Endothelial cell of umbilical vein (primary cell): ENCODE data around the gene MYADML2. TPM values are rescaled to one million over a fixed set of nuclear protein-coding genes. Genes with fewer than 3 reads are reported as not detected.

Experiments
- BruUV-seq: library from RNA; stranded (reverse); fragments of 400-500 nt; replicated peaks from 2 replicates; lab custom pipeline; 2021; lab: Mats Ljungman, UMichigan
- CTCF ChIA-PET: fragments of 300-600, 350-600 bp; sonication (Branson Sonifier 250); formaldehyde crosslinking; loops from one replicate; lab custom pipeline; 2021; ENCODE audit warnings: antibody characterized with exemption, inconsistent platforms; lab: Charles Lee
- POLR2A ChIA-PET: fragments of 300-600, 350-600 bp; sonication (Branson Sonifier 250); formaldehyde crosslinking; loops from one replicate; lab custom pipeline; 2021; ENCODE audit warnings: antibody characterized with exemption, inconsistent platforms; lab: Charles Lee
- DNase-seq: peaks from one replicate; pipeline ENCODE4 v3.0.0-alpha.2; 2011; ENCODE audit warnings: low read depth, low spot score
- FAIRE-seq: peaks from 2 replicates; lab custom pipeline; 2011; peaks lifted over from hg19 to GRCh38; lab: Jason Lieb, UNC
- H2AFZ ChIP-seq: 2 replicates; pipeline ENCODE4 v1.6.0; 2012; ENCODE audit warnings: low read depth, low read length, control low read depth, inconsistent platforms
- H3K27ac ChIP-seq: 2 replicates; pipeline ENCODE4 v1.5.1; 2011; ENCODE audit warnings: low read depth, mild to moderate bottlenecking, control low read depth, low read length, moderate library complexity; ENCODE audit not compliant: insufficient read depth
- H3K27me3 ChIP-seq, 2 experiments: 2 replicates each; pipeline versions ENCODE4 v1.6.0 to v1.6.1; 2011; ENCODE audit warnings: low read length in 2 of 2, mixed read lengths in 1 of 2; ENCODE audit not compliant: control insufficient read depth in 2 of 2, insufficient read depth in 2 of 2
- H3K36me3 ChIP-seq, 2 experiments: 2 replicates in 1 of 2; 3 replicates in 1 of 2; pipeline ENCODE4 v1.5.1; 2011; ENCODE audit warnings: low read length in 2 of 2, mild to moderate bottlenecking in 1 of 2, moderate library complexity in 1 of 2; ENCODE audit not compliant: control insufficient read depth in 2 of 2, insufficient read depth in 2 of 2; ENCODE audit errors: extremely low read depth in 1 of 2
- H3K4me1 ChIP-seq: 3 replicates; pipeline ENCODE4 v1.5.1; 2011; ENCODE audit warnings: mild to moderate bottlenecking, low read length; ENCODE audit not compliant: control insufficient read depth, insufficient read depth; ENCODE audit errors: extremely low read depth
- H3K4me2 ChIP-seq: 2 replicates; pipeline ENCODE4 v1.6.1; 2011; ENCODE audit warnings: low read length, control low read depth, mixed read lengths; ENCODE audit not compliant: insufficient read depth
- H3K4me3 ChIP-seq, 3 experiments: fragments of 200-600 bp in 1 of 3; sonication (generic), shearing (Covaris generic) in 1 of 3; replicated peaks in 1 of 3; 2 replicates each; pipeline ENCODE4 v1.5.1; 2011 to 2016; ENCODE audit warnings: control low read depth in 3 of 3, low read length in 3 of 3, mild to moderate bottlenecking in 2 of 3, inconsistent platforms in 1 of 3, low read depth in 1 of 3, moderate library complexity in 1 of 3; ENCODE audit not compliant: insufficient read depth in 1 of 3
- H3K79me2 ChIP-seq: 2 replicates; pipeline ENCODE4 v1.6.0; 2012; ENCODE audit warnings: low read length, inconsistent platforms; ENCODE audit not compliant: control insufficient read depth, insufficient read depth
- H3K9ac ChIP-seq: replicated peaks from 2 replicates; pipeline ENCODE3; 2011; ENCODE audit warnings: low read length, control low read depth; ENCODE audit not compliant: insufficient read depth; ENCODE audit errors: extremely low read depth
- H3K9me1 ChIP-seq: replicated peaks from 3 replicates; pipeline ENCODE4 v1.6.0; 2011; ENCODE audit warnings: mild to moderate bottlenecking, low read length; ENCODE audit not compliant: control insufficient read depth, insufficient read depth; ENCODE audit errors: extremely low read depth
- H3K9me3 ChIP-seq: replicated peaks from 2 replicates; pipeline ENCODE4 v1.5.1; 2012; ENCODE audit warnings: low read length, inconsistent platforms; ENCODE audit not compliant: control insufficient read depth, insufficient read depth
- H4K20me1 ChIP-seq: replicated peaks from 2 replicates; pipeline ENCODE3; 2011; ENCODE audit warnings: mild to moderate bottlenecking, low read length; ENCODE audit not compliant: control insufficient read depth, insufficient read depth; ENCODE audit errors: extremely low read depth
- CTCF ChIP-seq, 2 donors: IDR thresholded peaks; 1 replicate in 1 of 2; 2 replicates in 1 of 2; pipeline ENCODE4 v1.5.1; 2011; ENCODE audit warnings: low read length in 2 of 2, mild to moderate bottlenecking in 2 of 2, moderate library complexity in 2 of 2, control low read depth in 1 of 2, inconsistent platforms in 1 of 2, low read depth in 1 of 2; ENCODE audit not compliant: insufficient read depth in 1 of 2; ENCODE audit errors: extremely low read depth in 1 of 2
- EZH2 ChIP-seq: IDR thresholded peaks from 2 replicates; pipeline ENCODE4 v1.6.1; 2012; ENCODE audit warnings: borderline replicate concordance, low read depth, mild to moderate bottlenecking, moderate library complexity, low read length, inconsistent platforms; ENCODE audit not compliant: severe bottlenecking
- FOS ChIP-seq: IDR thresholded peaks from 2 replicates; pipeline ENCODE4 v1.6.1; 2011; ENCODE audit warnings: mild to moderate bottlenecking, low read length, moderate library complexity, borderline replicate concordance; ENCODE audit not compliant: insufficient read depth
- GATA2 ChIP-seq: IDR thresholded peaks from 2 replicates; pipeline ENCODE4 v1.7.0; 2011; ENCODE audit warnings: low read depth, mild to moderate bottlenecking, moderate library complexity, mixed read lengths, low read length; ENCODE audit not compliant: insufficient read length, insufficient read depth
- JUN ChIP-seq: IDR thresholded peaks from 2 replicates; pipeline ENCODE4 v1.6.1; 2011; ENCODE audit warnings: borderline replicate concordance, low read depth; ENCODE audit not compliant: insufficient read length, insufficient read depth
- MAX ChIP-seq: IDR thresholded peaks from 2 replicates; pipeline ENCODE4 v1.6.1; 2011; ENCODE audit not compliant: insufficient read depth, insufficient read length
- MYC ChIP-seq: IDR thresholded peaks from one replicate; pipeline ENCODE4 v1.6.1; 2011; ENCODE audit warnings: mild to moderate bottlenecking, low read depth, low read length
- POLR2A ChIP-seq: IDR thresholded peaks from 2 replicates; pipeline ENCODE4 v1.6.1; 2012; ENCODE audit warnings: low read depth, mild to moderate bottlenecking, control low read depth, low read length
- POLR2AphosphoS5 ChIP-seq: IDR thresholded peaks from 2 replicates; pipeline ENCODE4 v1.6.1; 2012; ENCODE audit warnings: low read depth, mild to moderate bottlenecking, control low read depth, low read length, moderate library complexity; ENCODE audit not compliant: insufficient read depth
- dilution Hi-C: fragments of 300-500 bp; cut with MboI; formaldehyde crosslinking; loops from one replicate; pipeline ENCODE4 v1.15.0; 2019; ENCODE audit warnings: low sequenced_read_pairs; ENCODE audit not compliant: extremely low pct_ligation_motif_present
- intact Hi-C: fragments of 100-400 bp; cut with micrococcal nuclease; formaldehyde crosslinking; loops from one replicate; pipeline ENCODE4 v1.10.0; 2022
- polyA plus RNA-seq, 4 experiments: library from polyadenylated mRNA; depleted of rRNA in 3 of 4; stranded (reverse) in 3 of 4; unstranded in 1 of 4; fragments of >200 nt; gene quantifications; 2 replicates each; pipeline versions ENCODE4 v1.2.1 to v1.2.3, GENCODE V29; 2011 to 2012; ENCODE audit warnings: missing spikeins in 1 of 4
- total RNA-seq: library from RNA; stranded (reverse); gene quantifications from 2 replicates; pipeline ENCODE4 v1.2.3, GENCODE V29; 2021

MYADML2 gene
- total and polyA plus RNA-seq, 2 donors (not counting 3 experiments of a cell fraction or from before 2014, with no cell fraction given): not detected

GRCh38 chr17:81905424-81905875 lies 41.6 kb downstream of the MYADML2 start:
- H3K4me3 ChIP-seq: no peak overlapping the region
- POLR2A ChIA-PET: no interaction called here
- intact Hi-C loops (no loop called here), dilution Hi-C loops (no loop called here)
- DNase-seq (no peak), FAIRE-seq (no peak)
- H2AFZ ChIP-seq: no peak overlapping the region
- H3K9ac ChIP-seq: no peak overlapping the region
- H3K36me3 ChIP-seq: peaks cover 0 to 3% of the 10 kb centered on the region in 2 experiments
- H4K20me1 ChIP-seq: no peaks in the 10 kb centered on the region
- no peak overlapping the region for H3K4me2 ChIP-seq
- H3K27me3 ChIP-seq: no peaks in the 10 kb centered on the region
- H3K27ac ChIP-seq: no peak overlapping the region
- BruUV-seq: no TSS peak
- H3K79me2 ChIP-seq: no peaks in the 10 kb centered on the region
- no peaks in the 10 kb centered on the region for H3K9me3 ChIP-seq
- CTCF ChIA-PET: no interaction called here
- no peaks in the 10 kb centered on the region for H3K9me1 ChIP-seq
- H3K4me1 ChIP-seq: peaks cover 8% of the 10 kb centered on the region
- TF ChIP-seq CTCF (IDR thresholded peaks at IDR 0.05; ENCODE audit: extremely low read depth in 1 of 2, insufficient read depth in 1 of 2, low read depth in 1 of 2, low read length in 2 of 2): no peak
- no peak for TF ChIP-seq JUN
- no peak for TF ChIP-seq FOS
- TF ChIP-seq POLR2A: no peak
- no peak for TF ChIP-seq GATA2
- no peak for TF ChIP-seq MYC
- no peak for TF ChIP-seq POLR2AphosphoS5
- no peak for TF ChIP-seq MAX
- no peak for TF ChIP-seq EZH2
